K562 (cell line): ENCODE measurements around the gene ELMO3. TPM values are rescaled to one million over a fixed set of nuclear protein-coding genes. Genes with fewer than 3 reads are reported as not detected.

Experiments used
- ATAC-seq: fragments of 200-7000 bp; cut with Tn5 transposase; 3 replicates; pipeline ENCODE4 v1.9.1; 2020; ENCODE audit warnings: moderate library complexity
- BruUV-seq: library from RNA; stranded (reverse); fragments of 400-500 nt; replicated peaks from 2 replicates; lab custom pipeline; 2021; lab: Mats Ljungman, UMichigan
- CTCF ChIA-PET: fragments of 300-600 bp; formaldehyde crosslinking; extraction: SDS; loops from one replicate; lab custom pipeline; 2021; ENCODE audit warnings: low intra/inter-chr PET ratio; lab: Yijun Ruan, JAX
- POLR2A ChIA-PET: fragments of 300-600, 350-650 bp; sonication (Branson Sonifier 250); formaldehyde crosslinking; extraction: SDS; loops from one replicate; lab custom pipeline; 2021; ENCODE audit warnings: antibody characterized with exemption, inconsistent platforms; lab: Yijun Ruan, JAX
- DNase-seq, 4 experiments: peaks; one replicate each; pipeline versions ENCODE4 v3.0.0 to v3.0.0-alpha.2; 2011 to 2018; ENCODE audit warnings: low spot score in 3 of 4, mixed read lengths in 3 of 4; ENCODE audit errors: extremely low read depth in 1 of 4
- FAIRE-seq: peaks from 2 replicates; lab custom pipeline; 2011; peaks lifted over from hg19 to GRCh38; lab: Jason Lieb, UNC
- H2AFZ ChIP-seq: 2 replicates; pipeline ENCODE4 v1.6.0; 2011; ENCODE audit warnings: low read depth, low read length, control low read depth, inconsistent platforms
- H3K27ac ChIP-seq: fragments of 200-600 bp; 3 replicates; pipeline ENCODE4 v1.8.0; 2011; ENCODE audit warnings: low read depth, mild to moderate bottlenecking, control low read depth, inconsistent platforms, low read length, moderate library complexity, mixed read lengths; ENCODE audit errors: extremely low read depth
- H3K27me3 ChIP-seq, 2 experiments: fragments of 300-600 bp in 1 of 2; 2 replicates in 1 of 2; 3 replicates in 1 of 2; pipeline versions ENCODE4 v1.6.0 to v1.8.0; 2011; ENCODE audit warnings: inconsistent platforms in 2 of 2, low read length in 2 of 2, mild to moderate bottlenecking in 1 of 2, mixed read lengths in 1 of 2, moderate library complexity in 1 of 2; ENCODE audit not compliant: control insufficient read depth in 2 of 2, insufficient read depth in 2 of 2
- H3K36me3 ChIP-seq: fragments of 300-600 bp; 3 replicates; pipeline ENCODE4 v1.8.0; 2011; ENCODE audit warnings: mild to moderate bottlenecking, low read length, inconsistent platforms; ENCODE audit not compliant: control insufficient read depth, insufficient read depth
- H3K4me1 ChIP-seq, 2 experiments: fragments of 200-600 bp in 1 of 2; replicated peaks in 1 of 2; 2 replicates in 1 of 2; 3 replicates in 1 of 2; pipeline versions ENCODE4 v1.5.1 to v1.8.0; 2011; ENCODE audit warnings: inconsistent platforms in 2 of 2, low read length in 2 of 2, mild to moderate bottlenecking in 1 of 2, mixed read lengths in 1 of 2, moderate library complexity in 1 of 2; ENCODE audit not compliant: control insufficient read depth in 2 of 2, insufficient read depth in 2 of 2
- H3K4me2 ChIP-seq: 2 replicates; pipeline ENCODE4 v1.6.1; 2011; ENCODE audit warnings: low read length, control low read depth, inconsistent platforms, mixed read lengths; ENCODE audit not compliant: insufficient read depth
- H3K4me3 ChIP-seq: fragments of 200-600 bp; sonication (generic), shearing (Covaris generic); 2 replicates; pipeline ENCODE4 v1.5.1; 2016; ENCODE audit warnings: control low read depth, inconsistent platforms
- H3K79me2 ChIP-seq: fragments of 200-600 bp; 3 replicates; pipeline ENCODE4 v1.8.0; 2011; ENCODE audit warnings: low read length, inconsistent platforms; ENCODE audit not compliant: control insufficient read depth, insufficient read depth
- H3K9ac ChIP-seq, 2 experiments: 2 replicates each; pipeline versions ENCODE4 v1.6.0 to v1.6.1; 2011; ENCODE audit warnings: low read depth in 2 of 2, low read length in 2 of 2, control low read depth in 1 of 2, inconsistent platforms in 1 of 2, mild to moderate bottlenecking in 1 of 2, mixed read lengths in 1 of 2; ENCODE audit not compliant: insufficient read depth in 1 of 2
- H3K9me1 ChIP-seq: one replicate; pipeline ENCODE4 v1.6.0; 2011; ENCODE audit warnings: inconsistent platforms, mild to moderate bottlenecking, low read length, moderate library complexity; ENCODE audit not compliant: control insufficient read depth, insufficient read depth
- H3K9me3 ChIP-seq: replicated peaks from 2 replicates; pipeline ENCODE4 v1.5.1; 2011; ENCODE audit warnings: low read depth, low read length, inconsistent platforms; ENCODE audit not compliant: control insufficient read depth, insufficient read depth
- H4K20me1 ChIP-seq: replicated peaks from 2 replicates; pipeline ENCODE4 v1.6.1; 2011; ENCODE audit warnings: low read length, inconsistent platforms, mixed read lengths; ENCODE audit not compliant: control insufficient read depth, insufficient read depth
- ATF1 ChIP-seq, 2 experiments: fragments of 450-650 bp in 1 of 2; IDR thresholded peaks; 2 replicates each; pipeline ENCODE4 v1.6.1; 2016; ENCODE audit warnings: missing compliant biosample characterization in 1 of 2, missing genetic modification characterization in 1 of 2
- MAZ ChIP-seq, 2 experiments: fragments of 450-650 bp in 1 of 2; sonication (generic) in 1 of 2; formaldehyde crosslinking; IDR thresholded peaks in 1 of 2; conservative IDR thresholded peaks in 1 of 2; 2 replicates each; pipeline versions ENCODE4 v1.4.0 to v1.5.0; 2020; ENCODE audit warnings: mild to moderate bottlenecking in 1 of 2, missing genetic modification reagents in 1 of 2
- NFATC3 ChIP-seq: fragments of 450-650 bp; IDR thresholded peaks from 2 replicates; pipeline ENCODE4 v1.6.1; 2017; ENCODE audit warnings: mild to moderate bottlenecking
- PHB2 ChIP-seq: fragments of 450-650 bp; IDR thresholded peaks from 2 replicates; pipeline ENCODE4 v1.6.1; 2017; ENCODE audit warnings: low read depth
- RAD21 ChIP-seq, 2 experiments: fragments of 250-450 bp in 1 of 2; fragments of 450-650 bp in 1 of 2; sonication (Bioruptor Pico) in 1 of 2; formaldehyde crosslinking in 1 of 2; IDR thresholded peaks in 1 of 2; conservative IDR thresholded peaks in 1 of 2; 2 replicates each; pipeline versions ENCODE4 v1.4.0 to v1.8.0; 2020 to 2022; ENCODE audit warnings: mild to moderate bottlenecking in 2 of 2, moderate library complexity in 1 of 2
- REST ChIP-seq, 2 experiments: fragments of 450-650 bp; formaldehyde crosslinking in 1 of 2; IDR thresholded peaks; 2 replicates each; pipeline versions ENCODE4 v1.4.0 to v1.6.1; 2014 to 2020; ENCODE audit warnings: mild to moderate bottlenecking in 2 of 2, borderline replicate concordance in 1 of 2, low read depth in 1 of 2
- WGBS: fragments of 100-300 bp; shearing (Covaris generic); methylation state at CpG from one replicate; pipeline ENCODE4 v1.1.6; 2016; ENCODE audit warnings: low coverage, mixed read lengths; ENCODE audit not compliant: insufficient coverage; ENCODE audit errors: missing lambda C conversion rate; 5-methylcytosine and 5-hydroxymethylcytosine counted together
- in situ Hi-C: fragments of 300-500 bp; cut with MboI; formaldehyde crosslinking; loops from 4 replicates; pipeline ENCODE4 v1.15.0; 2018; ENCODE audit warnings: inconsistent platforms, mixed read lengths
- intact Hi-C: fragments of 100-400 bp; cut with micrococcal nuclease; formaldehyde crosslinking; loops from 2 replicates; pipeline ENCODE4 v1.14.2; 2022
- polyA plus RNA-seq, 8 experiments: library from polyadenylated mRNA; depleted of rRNA in 4 of 8; stranded (reverse) in 5 of 8; unstranded in 3 of 8; fragments of >200 nt; fragmentation: Nextera tagmentation in 2 of 8; fragmentation: Illumina TruSeq in 1 of 8; extraction: Ambion mirVana in 2 of 8; extraction: Trizol in 1 of 8; gene quantifications; 2 replicates each; pipeline versions ENCODE4 v1.2.1 to v1.2.3, GENCODE V29; 2011 to 2014; ENCODE audit warnings: inconsistent platforms in 1 of 8, missing spikeins in 1 of 8
- total RNA-seq, 7 experiments: library from RNA; depleted of rRNA in 6 of 7; stranded (reverse); fragments of >200 nt in 6 of 7; fragmentation: Illumina TruSeq in 2 of 7; extraction: Trizol in 2 of 7; gene quantifications; 2 replicates each; pipeline versions ENCODE4 v1.2.1 to v1.2.3, GENCODE V29; 2011 to 2021; ENCODE audit warnings: low replicate concordance in 1 of 7

Gene ELMO3
- total and polyA plus RNA-seq, 9 of the 15 experiments (the other 6 are each of a cell fraction or from before 2014, with no cell fraction given): 0.04 to 5.1 (median 1.5) TPM

GRCh38 chr16:67177743-67178699 lies 20.9 kb upstream of the ELMO3 start (continued):
- TF ChIP-seq MAZ (CRISPR knock-in tag; conservative IDR thresholded peaks at IDR 0.05 in 1 of 2, IDR thresholded peaks at IDR 0.05 in 1 of 2) (no peak), PHB2 (no peak)

- peak in 1 of 4 experiments; percentile 44 for DNase-seq
- TF ChIP-seq NFATC3 (no peak), REST (IDR thresholded peaks at IDR 0.05; ENCODE audit: borderline replicate concordance) (peak; percentile 27; the same call in 1 of the 2 replicates), REST (CRISPR knock-in tag; IDR thresholded peaks at IDR 0.05; ENCODE audit: low read depth) (no peak), RAD21 (CRISPR knock-in tag; conservative IDR thresholded peaks at IDR 0.05 in 1 of 2, IDR thresholded peaks at IDR 0.05 in 1 of 2) (peak in 1 of 2 experiments; percentile 40; a peak in 1 of 4 replicates), ATF1 (CRISPR knock-in tag; IDR thresholded peaks at IDR 0.05) (no peak), ATF1 (tag; IDR thresholded peaks at IDR 0.05) (no peak)
These were observed 19.4 kb upstream of the ELMO3 start for GRCh38 chr16:67179421-67180080.

More at GRCh38 chr16:67179421-67180080, 19.4 kb upstream of the ELMO3 start:
- Histone ChIP-seq H3K4me3 (no peak overlapping the region), H3K4me2 (no peak overlapping the region), H3K4me1 (peaks cover 10 to 48% of the 10 kb centered on the region in 2 experiments), H3K9me3 (no peaks in the 10 kb centered on the region), H3K36me3 (no peaks in the 10 kb centered on the region), H3K9me1 (no peaks in the 10 kb centered on the region), H4K20me1 (no peaks in the 10 kb centered on the region), H3K27ac (no peak overlapping the region), H3K27me3 (no peaks in the 10 kb centered on the region), H3K9ac (peak overlapping the region in 1 of 2 experiments; percentile 17; a peak in 1 of 4 replicates), H2AFZ (no peak overlapping the region), H3K79me2 (peaks cover 14% of the 10 kb centered on the region)
- intact Hi-C loops: loop anchor here (10.0 kb wide), 2 partner anchors 165 to 225 kb away; no protein-coding TSS in a partner anchor
- ATAC-seq (no peak), FAIRE-seq (no peak)
- 78% methylated on average over 13 of the region's 13 CpGs for WGBS
- ChIA-PET CTCF (no interaction called here), POLR2A (no interaction called here)
- no TSS peak for BruUV-seq
- in situ Hi-C loops: no loop called here
